ENCODE results near the gene LEO1.

The LEO1 gene

GRCh38 chr15:51971375-51972133 is at the start of gene LEO1:
Gene LEO1 (minus strand): TSS chr15:51971778. CDS start chr15:51971745, 33 bp downstream.
- peak within 1 kb of the TSS; percentile 78 for H2AFZ ChIP-seq (ENCODE audit: low read length, unreplicated experiment)
- H3K36me3 ChIP-seq (ENCODE audit: insufficient read depth, low read length) = 0 out of 2 replicates have a peak, but pooled peaks cover 3% of the 10 kb centered on the region
- peaks cover 43% of the 10 kb centered on the region for H3K79me2 ChIP-seq (ENCODE audit: control insufficient read depth, insufficient read depth, low read length, unreplicated experiment)
- peak within 1 kb of the TSS; percentile 60 for H3K27ac ChIP-seq (ENCODE audit: low read depth, low read length)
- no peaks in the 10 kb centered on the region for H3K27me3 ChIP-seq (ENCODE audit: insufficient read depth, low read length)
- H3K4me1 ChIP-seq (ENCODE audit: control insufficient read depth, insufficient read depth, low read length, unreplicated experiment) = peaks cover 20% of the 10 kb centered on the region
- H3K4me3 ChIP-seq (ENCODE audit: low read depth, low read length) = peak within 1 kb of the TSS; percentile 95

GRCh38 chr15:52021128-52021671 is 49.6 kb upstream of the LEO1 start:
- Histone ChIP-seq H3K4me1 (ENCODE audit: control insufficient read depth, insufficient read depth, low read length, unreplicated experiment) (peaks cover 28% of the 10 kb centered on the region), H3K79me2 (ENCODE audit: control insufficient read depth, insufficient read depth, low read length, unreplicated experiment) (peaks cover 64% of the 10 kb centered on the region), H3K27me3 (ENCODE audit: insufficient read depth, low read length) (no peaks in the 10 kb centered on the region), H2AFZ (ENCODE audit: low read length, unreplicated experiment) (no peak overlapping the region), H3K27ac (ENCODE audit: low read depth, low read length) (peak overlapping the region; percentile 98), H3K4me3 (ENCODE audit: low read depth, low read length) (peak overlapping the region; percentile 97), H3K36me3 (ENCODE audit: insufficient read depth, low read length) (no peaks in the 10 kb centered on the region)

- Histone ChIP-seq H3K4me3 (ENCODE audit: low read depth, low read length) (peak overlapping the region; percentile 97), H3K79me2 (ENCODE audit: control insufficient read depth, insufficient read depth, low read length, unreplicated experiment) (peaks cover 56% of the 10 kb centered on the region), H3K4me1 (ENCODE audit: control insufficient read depth, insufficient read depth, low read length, unreplicated experiment) (peaks cover 28% of the 10 kb centered on the region), H2AFZ (ENCODE audit: low read length, unreplicated experiment) (no peak overlapping the region), H3K27me3 (ENCODE audit: insufficient read depth, low read length) (no peaks in the 10 kb centered on the region), H3K36me3 (ENCODE audit: insufficient read depth, low read length) (no peaks in the 10 kb centered on the region), H3K27ac (ENCODE audit: low read depth, low read length) (peak overlapping the region; percentile 98)
These were observed 48.9 kb upstream of the LEO1 start for GRCh38 chr15:52020221-52021085.

GRCh38 chr15:52019394-52020220 is 48.0 kb upstream of the LEO1 start:
- H3K27ac ChIP-seq (ENCODE audit: low read depth, low read length) = peak overlapping the region; percentile 98
- peak overlapping the region; percentile 97 for H3K4me3 ChIP-seq (ENCODE audit: low read depth, low read length)
- H3K27me3 ChIP-seq (ENCODE audit: insufficient read depth, low read length) = no peaks in the 10 kb centered on the region
- H3K36me3 ChIP-seq (ENCODE audit: insufficient read depth, low read length) = no peaks in the 10 kb centered on the region
- no peak overlapping the region for H2AFZ ChIP-seq (ENCODE audit: low read length, unreplicated experiment)
- H3K79me2 ChIP-seq (ENCODE audit: control insufficient read depth, insufficient read depth, low read length, unreplicated experiment) = peaks cover 49% of the 10 kb centered on the region
- H3K4me1 ChIP-seq (ENCODE audit: control insufficient read depth, insufficient read depth, low read length, unreplicated experiment) = peaks cover 28% of the 10 kb centered on the region

GRCh38 chr15:52018693-52019393 is 47.3 kb upstream of the LEO1 start, which contains the start of gene MAPK6:
Gene MAPK6 (plus strand): TSS chr15:52019219. CDS start chr15:52046461, 27,242 bp downstream.
- Histone ChIP-seq H2AFZ (ENCODE audit: low read length, unreplicated experiment) (no peak within 1 kb of the TSS), H3K27me3 (ENCODE audit: insufficient read depth, low read length) (no peaks in the 10 kb centered on the region), H3K36me3 (ENCODE audit: insufficient read depth, low read length) (no peaks in the 10 kb centered on the region), H3K79me2 (ENCODE audit: control insufficient read depth, insufficient read depth, low read length, unreplicated experiment) (peaks cover 41% of the 10 kb centered on the region), H3K4me3 (ENCODE audit: low read depth, low read length) (peak within 1 kb of the TSS; percentile 97), H3K27ac (ENCODE audit: low read depth, low read length) (peak within 1 kb of the TSS; percentile 98), H3K4me1 (ENCODE audit: control insufficient read depth, insufficient read depth, low read length, unreplicated experiment) (peaks cover 27% of the 10 kb centered on the region)

GRCh38 chr15:52018244-52018643 is 46.7 kb upstream of the LEO1 start:
- Histone ChIP-seq H3K4me1 (ENCODE audit: control insufficient read depth, insufficient read depth, low read length, unreplicated experiment) (peaks cover 27% of the 10 kb centered on the region), H2AFZ (ENCODE audit: low read length, unreplicated experiment) (no peak overlapping the region), H3K27ac (ENCODE audit: low read depth, low read length) (peak overlapping the region; percentile 98), H3K79me2 (ENCODE audit: control insufficient read depth, insufficient read depth, low read length, unreplicated experiment) (peaks cover 35% of the 10 kb centered on the region), H3K4me3 (ENCODE audit: low read depth, low read length) (peak overlapping the region; percentile 97), H3K27me3 (ENCODE audit: insufficient read depth, low read length) (no peaks in the 10 kb centered on the region), H3K36me3 (ENCODE audit: insufficient read depth, low read length) (no peaks in the 10 kb centered on the region)

GRCh38 chr15:52016316-52016715 is 44.7 kb upstream of the LEO1 start:
- peaks cover 16% of the 10 kb centered on the region for H3K79me2 ChIP-seq (ENCODE audit: control insufficient read depth, insufficient read depth, low read length, unreplicated experiment)
- H3K36me3 ChIP-seq (ENCODE audit: insufficient read depth, low read length) = no peaks in the 10 kb centered on the region
- H3K4me3 ChIP-seq (ENCODE audit: low read depth, low read length) = no peak overlapping the region
- H3K27ac ChIP-seq (ENCODE audit: low read depth, low read length) = no peak overlapping the region
- peaks cover 29% of the 10 kb centered on the region for H3K4me1 ChIP-seq (ENCODE audit: control insufficient read depth, insufficient read depth, low read length, unreplicated experiment)
- H3K27me3 ChIP-seq (ENCODE audit: insufficient read depth, low read length) = no peaks in the 10 kb centered on the region
- no peak overlapping the region for H2AFZ ChIP-seq (ENCODE audit: low read length, unreplicated experiment)

- no peaks in the 10 kb centered on the region for H3K36me3 ChIP-seq (ENCODE audit: insufficient read depth, low read length)
- no peak overlapping the region for H3K27ac ChIP-seq (ENCODE audit: low read depth, low read length)
- H3K4me3 ChIP-seq (ENCODE audit: low read depth, low read length) = no peak overlapping the region
- no peak overlapping the region for H2AFZ ChIP-seq (ENCODE audit: low read length, unreplicated experiment)
- no peaks in the 10 kb centered on the region for H3K79me2 ChIP-seq (ENCODE audit: control insufficient read depth, insufficient read depth, low read length, unreplicated experiment)
- no peaks in the 10 kb centered on the region for H3K27me3 ChIP-seq (ENCODE audit: insufficient read depth, low read length)
- peaks cover 38% of the 10 kb centered on the region for H3K4me1 ChIP-seq (ENCODE audit: control insufficient read depth, insufficient read depth, low read length, unreplicated experiment)
These were observed 43.0 kb upstream of the LEO1 start for GRCh38 chr15:52014616-52015015.

- Histone ChIP-seq H3K79me2 (ENCODE audit: control insufficient read depth, insufficient read depth, low read length, unreplicated experiment) (no peaks in the 10 kb centered on the region), H3K36me3 (ENCODE audit: insufficient read depth, low read length) (no peaks in the 10 kb centered on the region), H3K27me3 (ENCODE audit: insufficient read depth, low read length) (no peaks in the 10 kb centered on the region), H3K27ac (ENCODE audit: low read depth, low read length) (peak overlapping the region; percentile 50), H2AFZ (ENCODE audit: low read length, unreplicated experiment) (no peak overlapping the region), H3K4me3 (ENCODE audit: low read depth, low read length) (no peak overlapping the region), H3K4me1 (ENCODE audit: control insufficient read depth, insufficient read depth, low read length, unreplicated experiment) (peaks cover 33% of the 10 kb centered on the region)
These were observed 41.7 kb upstream of the LEO1 start for GRCh38 chr15:52013151-52013791.

Measured in ACC112 (cell line).